Progenitor cell of endocrine pancreas (in vitro differentiated cells): ENCODE measurements around the gene ANKS1A. TPM values are rescaled to one million over a fixed set of nuclear protein-coding genes. Genes with fewer than 3 reads are reported as not detected.
A peak's percentile ranks its signal among the peaks of the same experiment; 100 is the strongest.

ENCODE experiments used
- DNase-seq: peaks from one replicate; pipeline ENCODE4 v3.0.0; 2021; ENCODE audit warnings: low spot score; ENCODE audit not compliant: unreplicated experiment
- H3K27ac Mint-ChIP-seq: 2 replicates; pipeline ENCODE4 v1.8.0; 2021; ENCODE audit warnings: mild to moderate bottlenecking, moderate library complexity, mixed read lengths
- H3K27me3 Mint-ChIP-seq: 2 replicates; pipeline ENCODE4 v1.8.0; 2021; ENCODE audit warnings: mixed read lengths
- H3K36me3 Mint-ChIP-seq: 2 replicates; pipeline ENCODE4 v1.8.0; 2022; ENCODE audit warnings: mixed read lengths; ENCODE audit not compliant: insufficient read depth
- H3K4me1 Mint-ChIP-seq: 2 replicates; pipeline ENCODE4 v1.8.0; 2021; ENCODE audit warnings: low read depth, mixed read lengths
- H3K4me3 Mint-ChIP-seq: 2 replicates; pipeline ENCODE4 v1.8.0; 2021; ENCODE audit warnings: low read depth, mild to moderate bottlenecking, moderate library complexity, mixed read lengths
- H3K9me3 Mint-ChIP-seq: 2 replicates; pipeline ENCODE4 v1.8.0; 2021; ENCODE audit warnings: low read depth, mixed read lengths
- CTCF ChIP-seq: fragments of 200-600 bp; sonication (generic); IDR thresholded peaks from one replicate; pipeline ENCODE4 v1.5.0; 2021; ENCODE audit warnings: antibody characterized with exemption, mild to moderate bottlenecking; ENCODE audit not compliant: unreplicated experiment
- total RNA-seq: library from RNA; stranded (reverse); gene quantifications from 2 replicates; pipeline ENCODE4 v1.2.1, GENCODE V29; 2021

Gene ANKS1A
- total RNA-seq, 1 donor from 2014 or later, result 36.4 TPM

- Mint-ChIP-seq H3K36me3 (peaks cover 1% of the 10 kb centered on the region), H3K4me3 (no peak overlapping the region), H3K27me3 (no peaks in the 10 kb centered on the region), H3K4me1 (peaks cover 1% of the 10 kb centered on the region), H3K27ac (peak overlapping the region; percentile 64), H3K9me3 (no peaks in the 10 kb centered on the region)
- no peak for TF ChIP-seq CTCF
- no peak for DNase-seq
Observed at GRCh38 chr6:34919651-34920050, 30.6 kb downstream of the ANKS1A start.

- H3K27ac Mint-ChIP-seq, result peak overlapping the region; percentile 64
- H3K36me3 Mint-ChIP-seq, result peaks cover 1% of the 10 kb centered on the region
- TF ChIP-seq CTCF, result no peak
- H3K9me3 Mint-ChIP-seq, result no peaks in the 10 kb centered on the region
- H3K27me3 Mint-ChIP-seq, result no peaks in the 10 kb centered on the region
- peaks cover 2% of the 10 kb centered on the region for H3K4me1 Mint-ChIP-seq
- no peak for DNase-seq
- no peak overlapping the region for H3K4me3 Mint-ChIP-seq
Observed at GRCh38 chr6:34920097-34920496, 31.0 kb downstream of the ANKS1A start.

- H3K27ac Mint-ChIP-seq, result no peak overlapping the region
- DNase-seq, result no peak
- H3K4me3 Mint-ChIP-seq, result no peak overlapping the region
- TF ChIP-seq CTCF, result no peak
- no peaks in the 10 kb centered on the region for H3K27me3 Mint-ChIP-seq
- H3K36me3 Mint-ChIP-seq, result peaks cover 1% of the 10 kb centered on the region
- no peaks in the 10 kb centered on the region for H3K9me3 Mint-ChIP-seq
- H3K4me1 Mint-ChIP-seq, result peaks cover 4% of the 10 kb centered on the region
Observed at GRCh38 chr6:34922177-34922663, 33.2 kb downstream of the ANKS1A start.

- no peak for TF ChIP-seq CTCF
- H3K4me3 Mint-ChIP-seq, result no peak overlapping the region
- H3K4me1 Mint-ChIP-seq, result peaks cover 9% of the 10 kb centered on the region
- no peak for DNase-seq
- no peak overlapping the region for H3K27ac Mint-ChIP-seq
- H3K36me3 Mint-ChIP-seq, result no peaks in the 10 kb centered on the region
- H3K9me3 Mint-ChIP-seq, result no peaks in the 10 kb centered on the region
- H3K27me3 Mint-ChIP-seq, result no peaks in the 10 kb centered on the region
Observed at GRCh38 chr6:34924831-34925625, 36.0 kb downstream of the ANKS1A start.

GRCh38 chr6:34926655-34927054 lies 37.6 kb downstream of the ANKS1A start:
- Mint-ChIP-seq H3K27me3 (no peaks in the 10 kb centered on the region), H3K9me3 (no peaks in the 10 kb centered on the region), H3K27ac (no peak overlapping the region), H3K4me3 (no peak overlapping the region), H3K4me1 (peaks cover 10% of the 10 kb centered on the region), H3K36me3 (no peaks in the 10 kb centered on the region)
- no peak for TF ChIP-seq CTCF
- no peak for DNase-seq
